Adipose tissue (tissue), 3 donors: ENCODE results near the gene SLC25A11. TPM values are rescaled to one million over a fixed set of nuclear protein-coding genes. Genes with fewer than 3 reads are reported as not detected.

Source experiments
- H3K27ac ChIP-seq: one replicate; pipeline ENCODE4 v1.5.1; 2013; ENCODE audit warnings: low read depth, low read length
- WGBS, 3 donors: extraction: QIAGEN DNeasy Blood & Tissue Kit; methylation state at CpG; one replicate each; pipeline ENCODE4 v1.1.7; 2013; 5-methylcytosine and 5-hydroxymethylcytosine counted together
- polyA plus RNA-seq, 3 donors: library from polyadenylated mRNA; stranded (reverse); fragments of 200-250 nt; gene quantifications; one replicate each; pipeline ENCODE4 v1.2.3, GENCODE V29; 2013
- donor health status: healthy with polysubstance abuse.
- donor health status: Bipolar disorder and iron deficiency.
- donor health status: healthy.

SLC25A11 gene
- polyA plus RNA-seq, 3 donors: 25.6 to 68.6 (median 49.6) TPM

- 45 to 62% (median 50%) methylated on average over 37 of the region's 37 CpGs for WGBS, 3 donors
Measured at GRCh38 chr17:4901108-4901647, 38.7 kb downstream of the SLC25A11 start.

GRCh38 chr17:4900231-4901107 lies 39.4 kb downstream of the SLC25A11 start:
- WGBS, 3 donors: 23 to 51% (median 29%) methylated on average over 65 of the region's 65 CpGs
- no peak overlapping the region for H3K27ac ChIP-seq

More at GRCh38 chr17:4901108-4901647, 38.7 kb downstream of the SLC25A11 start:
- no peak overlapping the region for H3K27ac ChIP-seq

DNA sequence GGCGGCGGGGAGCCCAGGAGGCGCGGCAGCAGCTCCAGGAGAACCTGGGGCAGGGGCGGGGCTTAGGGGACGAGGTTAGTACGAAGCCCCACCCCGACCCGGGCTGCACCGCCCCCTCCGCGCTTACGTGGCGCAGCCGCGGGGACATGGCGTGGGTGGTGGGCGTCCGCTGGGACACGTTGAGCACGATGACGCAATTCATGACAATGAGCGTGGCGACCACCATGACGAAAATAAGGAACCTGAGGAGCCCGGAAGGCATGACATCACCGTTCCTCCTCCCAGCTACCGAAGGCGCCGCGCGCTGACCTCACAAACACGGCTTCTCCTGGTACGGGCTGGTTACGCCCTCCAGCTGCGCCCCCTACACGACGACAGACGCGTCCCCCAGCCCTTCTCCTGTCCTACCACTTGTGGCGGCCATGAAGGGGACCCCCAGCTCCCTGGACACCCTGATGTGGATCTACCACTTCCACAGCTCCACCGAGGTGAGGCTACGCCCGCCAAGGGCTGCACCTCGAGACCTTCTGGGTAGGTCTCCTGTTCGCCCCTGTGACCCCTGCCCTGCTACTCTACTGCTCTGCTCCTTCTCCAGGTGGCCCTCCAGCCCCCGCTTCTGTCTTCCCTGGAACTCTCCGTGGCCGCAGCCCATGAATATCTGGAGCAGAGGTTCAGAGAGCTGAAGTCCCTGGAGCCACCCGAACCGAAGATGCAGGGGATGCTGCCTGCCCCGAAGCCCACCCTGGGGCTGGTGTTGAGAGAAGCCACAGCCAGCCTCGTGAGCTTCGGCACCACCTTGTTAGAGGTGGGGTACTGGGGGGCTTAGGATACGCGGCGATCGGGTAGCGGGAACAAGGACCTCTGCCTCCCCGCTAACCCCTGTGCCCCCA lies 40.3 kb downstream of the SLC25A11 start, which contains the start of gene C17orf107:
Gene C17orf107, plus strand, starts transcription at position 196 of the 890 bp plus-strand sequence. Its CDS starts 227 bp downstream, at position 423.
- H3K27ac ChIP-seq: no peak within 1 kb of the TSS
- 6 to 13% (median 12%) methylated on average over 53 to 60 of the region's 60 CpGs for WGBS, 3 donors

DNA sequence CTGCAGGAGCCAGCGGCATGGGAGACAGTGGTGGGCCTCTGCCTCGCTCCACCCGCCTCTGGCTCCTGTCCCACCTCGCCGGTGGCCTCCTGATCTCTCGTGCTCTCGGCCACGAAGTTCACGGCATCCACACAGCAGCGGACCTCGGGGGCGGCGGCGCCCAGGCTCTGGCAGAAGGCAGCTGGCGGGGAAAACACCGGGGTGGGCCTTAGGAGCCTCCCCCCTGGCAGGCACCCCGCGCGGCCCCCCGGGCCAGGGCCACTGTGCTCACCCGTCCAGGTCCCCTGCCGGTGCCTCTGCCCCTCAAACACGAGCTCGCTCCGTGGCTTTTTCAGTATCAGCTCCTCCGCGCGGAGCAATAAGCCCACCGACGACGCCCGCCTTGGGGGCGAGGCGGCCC lies 40.9 kb downstream of the SLC25A11 start:
- no peak overlapping the region for H3K27ac ChIP-seq
- 16 to 21% (median 20%) methylated on average over 28 to 34 of the region's 34 CpGs for WGBS, 3 donors

GRCh38 chr17:4898351-4898750 lies 41.5 kb downstream of the SLC25A11 start:
- WGBS, 3 donors: 39 to 92% (median 86%) methylated on average over 8 of the region's 8 CpGs
- no peak overlapping the region for H3K27ac ChIP-seq

GRCh38 chr17:4897785-4898184 lies 42.1 kb downstream of the SLC25A11 start:
- no peak overlapping the region for H3K27ac ChIP-seq
- WGBS, 3 donors: 79 to 91% (median 88%) methylated on average over 3 to 5 of the region's 5 CpGs

GRCh38 chr17:4897198-4897687 lies 42.6 kb downstream of the SLC25A11 start:
- 80 to 84% (median 81%) methylated on average over 10 of the region's 10 CpGs for WGBS, 3 donors
- no peak overlapping the region for H3K27ac ChIP-seq

DNA sequence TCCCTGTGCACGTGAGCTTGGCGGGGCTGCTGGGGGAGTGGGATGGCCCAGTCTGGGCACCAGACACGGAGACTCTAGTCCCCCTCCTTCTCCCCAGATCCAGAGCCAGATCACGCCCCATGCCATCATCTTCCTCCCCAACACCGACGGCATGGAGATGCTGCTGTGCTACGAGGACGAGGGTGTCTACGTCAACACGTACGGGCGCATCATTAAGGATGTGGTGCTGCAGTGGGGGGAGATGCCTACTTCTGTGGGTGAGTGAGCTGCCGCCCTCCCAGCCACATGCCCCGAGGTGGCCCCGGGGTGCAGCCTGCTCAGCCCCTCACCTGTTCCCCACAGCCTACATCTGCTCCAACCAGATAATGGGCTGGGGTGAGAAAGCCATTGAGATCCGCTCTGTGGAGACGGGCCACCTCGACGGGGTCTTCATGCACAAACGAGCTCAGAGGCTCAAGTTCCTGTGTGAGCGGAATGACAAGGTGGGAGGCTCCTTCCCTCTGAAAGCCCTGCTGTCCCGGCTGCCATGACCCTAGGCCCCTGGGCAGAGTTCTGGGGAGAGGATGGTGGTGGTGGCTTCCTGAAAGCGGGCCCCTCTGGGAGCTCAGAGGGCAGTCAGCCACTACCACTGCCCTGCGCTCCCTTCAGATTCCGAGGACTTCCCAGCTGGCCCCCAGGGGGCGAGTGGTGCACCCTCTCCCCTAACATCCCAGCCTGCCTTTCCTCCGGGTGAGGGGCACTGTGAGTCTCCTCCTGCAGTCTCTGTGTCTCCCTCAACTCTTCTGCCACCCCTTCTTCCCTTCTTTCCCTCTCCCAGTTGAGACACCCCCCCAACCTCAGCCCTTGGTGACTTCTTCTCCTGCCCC lies 43.3 kb downstream of the SLC25A11 start:
- WGBS, 3 donors: 90 to 93% (median 91%) methylated on average over 26 to 27 of the region's 27 CpGs
- no peak overlapping the region for H3K27ac ChIP-seq

DNA sequence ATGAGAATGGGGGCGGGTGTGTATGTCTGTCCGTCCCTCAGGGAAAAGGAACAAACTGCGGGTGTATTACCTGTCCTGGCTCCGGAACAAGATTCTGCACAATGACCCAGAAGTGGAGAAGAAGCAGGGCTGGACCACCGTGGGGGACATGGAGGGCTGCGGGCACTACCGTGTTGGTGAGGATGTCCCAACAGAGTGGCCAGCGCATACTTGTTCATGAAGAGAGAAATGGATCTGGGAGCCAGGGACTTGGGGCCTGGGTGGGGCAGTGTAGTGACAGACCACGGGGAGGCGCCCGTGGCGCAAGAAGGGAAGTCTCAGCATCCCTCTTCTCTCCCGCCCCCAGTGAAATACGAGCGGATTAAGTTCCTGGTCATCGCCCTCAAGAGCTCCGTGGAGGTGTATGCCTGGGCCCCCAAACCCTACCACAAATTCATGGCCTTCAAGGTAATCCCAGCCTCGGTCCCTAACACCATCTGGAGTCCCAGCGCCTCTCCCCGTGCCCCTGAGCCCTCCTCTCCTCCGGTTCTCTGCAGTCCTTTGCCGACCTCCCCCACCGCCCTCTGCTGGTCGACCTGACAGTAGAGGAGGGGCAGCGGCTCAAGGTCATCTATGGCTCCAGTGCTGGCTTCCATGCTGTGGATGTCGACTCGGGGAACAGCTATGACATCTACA lies 44.1 kb downstream of the SLC25A11 start:
- 74 to 78% (median 76%) methylated on average over 27 of the region's 27 CpGs for WGBS, 3 donors
- H3K27ac ChIP-seq: no peak overlapping the region

DNA sequence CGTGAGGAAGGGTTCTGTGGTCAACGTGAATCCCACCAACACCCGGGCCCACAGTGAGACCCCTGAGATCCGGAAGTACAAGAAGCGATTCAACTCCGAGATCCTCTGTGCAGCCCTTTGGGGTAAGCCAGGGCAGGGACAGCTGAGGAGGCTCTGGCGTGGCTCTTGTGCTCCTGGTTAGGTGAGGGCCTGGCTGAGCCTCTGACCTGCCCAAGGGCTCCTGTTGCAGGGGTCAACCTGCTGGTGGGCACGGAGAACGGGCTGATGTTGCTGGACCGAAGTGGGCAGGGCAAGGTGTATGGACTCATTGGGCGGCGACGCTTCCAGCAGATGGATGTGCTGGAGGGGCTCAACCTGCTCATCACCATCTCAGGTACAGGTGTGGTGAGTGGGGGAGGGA lies 44.7 kb downstream of the SLC25A11 start:
- WGBS, 3 donors: 90 to 95% (median 92%) methylated on average over 13 of the region's 13 CpGs
- no peak overlapping the region for H3K27ac ChIP-seq

GRCh38 chr17:4893721-4894560 lies 45.9 kb downstream of the SLC25A11 start:
- WGBS, 3 donors: 90 to 92% (median 91%) methylated on average over 30 to 31 of the region's 31 CpGs
- no peak overlapping the region for H3K27ac ChIP-seq

- no peak overlapping the region for H3K27ac ChIP-seq
- WGBS, 3 donors: 84 to 87% (median 85%) methylated on average over 18 of the region's 18 CpGs
Measured at GRCh38 chr17:4893272-4893671, 46.6 kb downstream of the SLC25A11 start.

- 86 to 91% (median 90%) methylated on average over 21 to 23 of the region's 23 CpGs for WGBS, 3 donors
- no peak overlapping the region for H3K27ac ChIP-seq
Measured at GRCh38 chr17:4892499-4893221, 47.2 kb downstream of the SLC25A11 start.

DNA sequence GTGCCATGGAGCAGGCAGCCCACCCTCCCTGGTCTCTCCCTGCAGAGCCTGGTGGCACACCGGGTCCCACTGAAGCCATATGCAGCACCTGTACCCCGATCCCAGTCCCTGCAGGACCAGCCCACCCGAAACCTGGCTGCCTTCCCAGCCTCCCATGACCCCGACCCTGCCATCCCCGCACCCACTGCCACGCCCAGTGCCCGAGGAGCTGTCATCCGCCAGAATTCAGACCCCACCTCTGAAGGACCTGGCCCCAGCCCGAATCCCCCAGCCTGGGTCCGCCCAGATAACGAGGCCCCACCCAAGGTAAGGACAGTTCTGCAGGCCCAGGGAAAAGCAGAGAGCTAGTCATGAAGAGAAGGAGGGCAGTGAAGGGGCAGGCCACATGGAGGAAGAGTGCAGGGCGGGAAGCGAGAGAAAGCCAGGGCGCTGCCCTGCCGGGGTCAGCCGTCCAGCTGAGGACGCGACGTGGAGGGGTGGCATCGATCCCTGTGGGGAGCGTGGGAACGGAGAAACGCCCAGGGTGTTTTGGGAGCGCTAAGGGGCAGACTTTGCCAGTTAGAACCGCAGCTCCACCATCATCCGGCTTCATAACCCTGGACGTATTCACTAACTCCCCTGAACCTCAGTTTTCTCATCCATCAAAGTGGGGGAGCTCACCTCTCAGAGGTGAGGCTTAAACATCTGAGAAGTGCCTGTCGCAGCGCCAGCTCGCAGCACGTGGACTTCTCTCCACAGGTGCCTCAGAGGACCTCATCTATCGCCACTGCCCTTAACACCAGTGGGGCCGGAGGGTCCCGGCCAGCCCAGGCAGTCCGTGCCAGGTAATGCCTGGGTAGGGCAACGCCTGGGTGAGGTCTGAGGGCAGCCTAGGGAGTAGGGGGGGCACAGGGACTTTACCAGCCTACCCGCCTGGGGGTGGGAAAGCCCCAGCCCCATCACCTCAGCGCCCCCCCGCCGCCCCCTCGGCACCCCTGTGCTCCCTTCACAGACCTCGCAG lies 48.1 kb downstream of the SLC25A11 start:
- H3K27ac ChIP-seq: no peak overlapping the region
- 90 to 93% (median 93%) methylated on average over 42 of the region's 42 CpGs for WGBS, 3 donors

DNA sequence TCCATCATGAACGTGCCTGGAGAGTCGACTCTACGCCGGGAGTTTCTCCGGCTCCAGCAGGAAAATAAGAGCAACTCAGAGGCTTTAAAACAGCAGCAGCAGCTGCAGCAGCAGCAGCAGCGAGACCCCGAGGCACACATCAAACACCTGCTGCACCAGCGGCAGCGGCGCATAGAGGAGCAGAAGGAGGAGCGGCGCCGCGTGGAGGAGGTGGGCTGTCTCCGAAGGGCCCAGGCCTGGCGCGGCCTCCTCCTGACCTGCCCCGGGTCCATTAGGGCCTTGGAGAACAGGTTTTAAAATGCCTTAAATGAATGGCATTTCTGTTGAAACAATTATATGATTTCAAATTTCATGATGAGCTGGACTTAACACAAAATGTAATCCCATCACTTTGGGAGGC lies 52.3 kb downstream of the SLC25A11 start:
- no peak overlapping the region for H3K27ac ChIP-seq
- WGBS, 3 donors: 92 to 94% (median 93%) methylated on average over 17 to 18 of the region's 18 CpGs
